ENCODE data around the gene MED16.
"Not testable (repeated sequence)": the region's sequence is repeated elsewhere in the genome, so short reads cannot be mapped to it uniquely, and the experiment has no call there.

Gene MED16

GRCh38 chr19:885536-886224 lies 7.3 kb downstream of the MED16 start:
- no peak for DNase-seq

- DNase-seq, result no peak
These were observed 8.4 kb downstream of the MED16 start for GRCh38 chr19:884420-885211.

GRCh38 chr19:883661-884211 lies 9.3 kb downstream of the MED16 start:
- DNase-seq, result no peak

- DNase-seq, result no peak
These were observed 10.0 kb downstream of the MED16 start for GRCh38 chr19:882871-883497.

- DNase-seq, result no peak
These were observed 11.5 kb downstream of the MED16 start for GRCh38 chr19:881385-882071.

GRCh38 chr19:879711-880438 lies 13.1 kb downstream of the MED16 start:
- DNase-seq, result no peak

- not testable (repeated sequence) for DNase-seq
These were observed 14.0 kb downstream of the MED16 start for GRCh38 chr19:878751-879561.

- DNase-seq, result not testable (repeated sequence)
These were observed 14.9 kb downstream of the MED16 start for GRCh38 chr19:877992-878660.

- no peak for DNase-seq
These were observed 16.1 kb downstream of the MED16 start for GRCh38 chr19:876780-877314.

- DNase-seq, result no peak
These were observed 16.9 kb downstream of the MED16 start for GRCh38 chr19:876089-876488.

- no peak for DNase-seq
These were observed 17.6 kb downstream of the MED16 start for GRCh38 chr19:875265-875879.

- DNase-seq, result no peak
These were observed 19.4 kb downstream of the MED16 start for GRCh38 chr19:873561-874041.

- peak; percentile 35 to 37 for DNase-seq
These were observed 19.9 kb downstream of the MED16 start for GRCh38 chr19:873084-873483.

- DNase-seq, result peak; percentile 61 to 72
These were observed 20.6 kb downstream of the MED16 start for GRCh38 chr19:872266-872951.

GRCh38 chr19:871446-872265 lies 21.3 kb downstream of the MED16 start:
- no peak for DNase-seq

GRCh38 chr19:870963-871401 lies 22.0 kb downstream of the MED16 start:
- no peak for DNase-seq

- no peak for DNase-seq
These were observed 22.7 kb downstream of the MED16 start for GRCh38 chr19:870314-870713.

Data from inflammatory macrophage treated with lipopolysaccharide for 1 hour (primary cell).